ENCODE results near the gene CXCR3.
"Not testable (repeated sequence)": the region's sequence is repeated elsewhere in the genome, so short reads cannot be mapped to it uniquely, and the experiment has no call there.

CXCR3 gene

DNA sequence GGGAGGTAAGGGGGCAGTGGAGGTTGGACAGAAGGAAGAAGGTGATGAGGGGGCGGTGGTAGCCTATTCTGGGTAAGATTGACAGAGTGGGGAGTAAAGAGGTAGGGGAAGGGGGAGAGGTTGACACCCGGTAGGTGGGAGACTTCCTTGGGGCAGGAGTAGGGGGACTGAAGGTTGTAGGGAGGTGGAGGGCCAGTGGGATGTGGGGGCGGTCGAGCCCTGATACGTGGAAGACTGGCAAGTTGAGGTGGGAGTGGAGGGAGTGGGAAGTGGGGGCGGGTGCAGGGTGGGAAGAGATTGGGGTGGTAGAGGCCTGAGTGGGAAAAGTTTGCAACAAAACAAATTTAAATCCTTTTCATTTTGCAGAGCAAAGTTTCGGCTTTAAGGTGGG lies 38.3 kb downstream of the CXCR3 start:
- Histone ChIP-seq H3K27ac (no peak overlapping the region), H3K36me3 (peaks cover 2% of the 10 kb centered on the region; the same call in 1 of the 2 replicates), H3K27me3 (ENCODE audit: insufficient read depth, low read depth, severe bottlenecking) (peaks cover 6% of the 10 kb centered on the region), H3K4me3 (ENCODE audit: low read depth, low read length) (no peak overlapping the region), H3K9me3 (ENCODE audit: severe bottlenecking) (no peaks in the 10 kb centered on the region)
- DNase-seq, result no peak
- TF ChIP-seq CTCF (IDR thresholded peaks at IDR 0.05; ENCODE audit: low read depth, low read length), result no peak

GRCh38 chrX:71579136-71579989 lies 38.9 kb downstream of the CXCR3 start:
- TF ChIP-seq CTCF (IDR thresholded peaks at IDR 0.05; ENCODE audit: low read depth, low read length), result no peak
- H3K27ac ChIP-seq, result no peak overlapping the region
- no peak overlapping the region for H3K4me3 ChIP-seq (ENCODE audit: low read depth, low read length)
- DNase-seq, result no peak
- H3K36me3 ChIP-seq, result peaks cover 2% of the 10 kb centered on the region; the same call in 1 of the 2 replicates
- peaks cover 6% of the 10 kb centered on the region for H3K27me3 ChIP-seq (ENCODE audit: insufficient read depth, low read depth, severe bottlenecking)
- no peaks in the 10 kb centered on the region for H3K9me3 ChIP-seq (ENCODE audit: severe bottlenecking)

DNA sequence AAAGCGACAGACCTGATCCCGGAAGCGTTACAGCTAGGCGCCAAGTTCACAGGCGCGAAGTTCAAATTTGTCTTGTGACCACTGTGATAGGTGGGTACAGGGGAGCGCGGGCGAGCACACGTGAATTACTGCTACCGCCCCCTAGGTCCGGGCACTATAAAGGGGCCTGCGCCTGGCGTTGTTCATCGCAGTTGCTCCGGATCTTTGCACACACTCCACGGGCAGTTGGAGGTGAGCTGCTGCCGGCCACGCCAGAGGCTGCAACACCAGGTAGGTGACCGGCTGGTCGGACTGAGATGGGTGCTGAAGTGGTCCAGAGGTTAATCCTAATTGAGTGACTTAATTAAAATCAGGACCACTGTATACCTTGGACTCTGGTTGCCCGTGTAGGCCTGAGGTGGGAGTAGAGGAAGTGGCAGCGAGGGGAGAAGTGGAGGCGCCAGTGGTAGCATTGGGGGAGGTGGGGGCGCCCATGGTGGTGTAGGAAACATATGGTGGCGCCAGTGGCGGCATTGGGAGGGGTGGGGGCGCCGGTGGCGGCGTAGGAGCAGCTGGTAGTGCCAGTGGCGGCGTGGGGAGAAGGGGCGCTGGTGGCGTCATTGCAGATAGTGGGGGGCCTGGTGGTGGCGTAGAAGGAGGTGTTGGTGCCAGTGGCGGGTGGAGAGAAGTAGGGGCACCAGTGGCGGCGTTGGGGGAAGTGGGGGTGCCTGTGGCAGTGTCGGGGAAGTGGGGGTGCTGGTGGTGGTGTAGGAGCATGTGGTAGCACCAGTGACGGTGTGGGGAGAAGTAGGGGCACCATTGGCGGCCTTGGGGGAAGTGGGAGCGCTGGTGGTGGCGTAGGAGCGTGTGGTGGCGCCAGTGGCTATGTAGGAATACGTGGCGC lies 39.8 kb downstream of the CXCR3 start, which contains the start of gene GCNA:
Gene GCNA, plus strand, starts transcription at position 185 of the 883 bp plus-strand sequence. CDS start 2,385 bp downstream, outside the sequence.
- Histone ChIP-seq H3K36me3 (peaks cover 5% of the 10 kb centered on the region), H3K9me3 (ENCODE audit: severe bottlenecking) (no peaks in the 10 kb centered on the region), H3K27ac (no peak within 1 kb of the TSS), H3K27me3 (ENCODE audit: insufficient read depth, low read depth, severe bottlenecking) (peaks cover 6% of the 10 kb centered on the region), H3K4me3 (ENCODE audit: low read depth, low read length) (no peak within 1 kb of the TSS)
- TF ChIP-seq CTCF (IDR thresholded peaks at IDR 0.05; ENCODE audit: low read depth, low read length), result no peak
- DNase-seq, result no peak

DNA sequence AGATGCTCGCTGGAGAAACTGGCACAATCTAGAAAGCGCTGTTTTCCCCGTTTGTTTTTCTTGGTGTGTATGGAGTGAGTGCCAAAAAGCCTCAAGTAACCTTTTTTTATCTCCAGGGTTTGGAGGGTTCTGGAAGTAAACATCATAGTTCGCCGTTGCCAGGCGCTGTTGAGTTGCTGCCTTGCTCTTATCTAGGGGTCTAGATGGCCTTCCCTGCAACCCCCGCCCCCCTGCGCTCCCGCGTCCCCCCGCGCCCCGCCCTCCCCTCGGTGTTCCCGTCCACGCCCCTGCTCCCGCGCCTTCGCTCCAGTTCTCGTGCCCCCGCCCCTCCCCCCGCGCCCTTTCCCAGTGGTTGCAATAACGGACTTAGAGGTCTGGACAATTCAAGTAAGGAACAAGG lies 40.6 kb downstream of the CXCR3 start:
- Histone ChIP-seq H3K27ac (no peak overlapping the region), H3K9me3 (ENCODE audit: severe bottlenecking) (no peaks in the 10 kb centered on the region), H3K27me3 (ENCODE audit: insufficient read depth, low read depth, severe bottlenecking) (peaks cover 6% of the 10 kb centered on the region), H3K36me3 (peaks cover 5% of the 10 kb centered on the region), H3K4me3 (ENCODE audit: low read depth, low read length) (no peak overlapping the region)
- no peak for DNase-seq
- no peak for TF ChIP-seq CTCF (IDR thresholded peaks at IDR 0.05; ENCODE audit: low read depth, low read length)

DNA sequence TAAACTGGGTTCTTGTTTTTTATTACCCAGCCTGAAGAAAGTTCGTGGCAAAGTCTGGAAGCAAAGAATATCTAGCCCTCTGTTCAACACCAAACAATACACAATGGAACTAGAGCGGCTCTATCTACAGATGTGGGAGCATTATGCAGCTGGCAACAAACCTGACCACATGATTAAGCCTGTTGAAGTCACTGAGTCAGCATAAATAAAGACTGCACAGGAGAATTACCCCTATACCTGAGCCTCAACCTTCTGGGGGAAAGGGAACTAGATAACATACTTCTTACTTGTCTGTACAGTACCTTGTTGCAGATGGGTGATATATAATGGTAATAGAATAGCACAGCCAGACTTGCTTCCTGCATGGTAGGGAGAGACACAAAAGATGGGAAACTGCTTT lies 44.7 kb downstream of the CXCR3 start:
- no peak for DNase-seq
- TF ChIP-seq CTCF (IDR thresholded peaks at IDR 0.05; ENCODE audit: low read depth, low read length), result no peak
- no peaks in the 10 kb centered on the region for H3K9me3 ChIP-seq (ENCODE audit: severe bottlenecking)

GRCh38 chrX:71571390-71571789 lies 46.9 kb downstream of the CXCR3 start:
- not testable (repeated sequence) for H3K27ac ChIP-seq; H3K9me3 ChIP-seq (ENCODE audit: severe bottlenecking); H3K4me3 ChIP-seq (ENCODE audit: low read depth, low read length); DNase-seq; H3K27me3 ChIP-seq (ENCODE audit: insufficient read depth, low read depth, severe bottlenecking)
- H3K36me3 ChIP-seq, result peaks cover 35% of the 10 kb centered on the region

More for the DNA sequence above, 44.7 kb downstream of the CXCR3 start:
- no peak overlapping the region for H3K4me3 ChIP-seq (ENCODE audit: low read depth, low read length)
- H3K27ac ChIP-seq, result no peak overlapping the region
- H3K27me3 ChIP-seq (ENCODE audit: insufficient read depth, low read depth, severe bottlenecking), result peaks cover 2% of the 10 kb centered on the region
- peaks cover 14% of the 10 kb centered on the region for H3K36me3 ChIP-seq

Data from WERI-Rb-1 (cell line).